K562 (cell line): ENCODE measurements around the gene HAO2. TPM values are rescaled to one million over a fixed set of nuclear protein-coding genes. Genes with fewer than 3 reads are reported as not detected.

ENCODE experiments used
- ATAC-seq: fragments of 200-7000 bp; cut with Tn5 transposase; 3 replicates; pipeline ENCODE4 v1.9.1; 2020; ENCODE audit warnings: moderate library complexity
- BruUV-seq: library from RNA; stranded (reverse); fragments of 400-500 nt; replicated peaks from 2 replicates; lab custom pipeline; 2021; lab: Mats Ljungman, UMichigan
- CTCF ChIA-PET: fragments of 300-600 bp; formaldehyde crosslinking; extraction: SDS; loops from one replicate; lab custom pipeline; 2021; ENCODE audit warnings: low intra/inter-chr PET ratio; lab: Yijun Ruan, JAX
- POLR2A ChIA-PET: fragments of 300-600, 350-650 bp; sonication (Branson Sonifier 250); formaldehyde crosslinking; extraction: SDS; loops from one replicate; lab custom pipeline; 2021; ENCODE audit warnings: antibody characterized with exemption, inconsistent platforms; lab: Yijun Ruan, JAX
- DNase-seq, 4 experiments: peaks; one replicate each; pipeline versions ENCODE4 v3.0.0 to v3.0.0-alpha.2; 2011 to 2018; ENCODE audit warnings: low spot score in 3 of 4, mixed read lengths in 3 of 4; ENCODE audit errors: extremely low read depth in 1 of 4
- FAIRE-seq: peaks from 2 replicates; lab custom pipeline; 2011; peaks lifted over from hg19 to GRCh38; lab: Jason Lieb, UNC
- H2AFZ ChIP-seq: 2 replicates; pipeline ENCODE4 v1.6.0; 2011; ENCODE audit warnings: low read depth, low read length, control low read depth, inconsistent platforms
- H3K27ac ChIP-seq: fragments of 200-600 bp; 3 replicates; pipeline ENCODE4 v1.8.0; 2011; ENCODE audit warnings: low read depth, mild to moderate bottlenecking, control low read depth, inconsistent platforms, low read length, moderate library complexity, mixed read lengths; ENCODE audit errors: extremely low read depth
- H3K27me3 ChIP-seq, 2 experiments: fragments of 300-600 bp in 1 of 2; 2 replicates in 1 of 2; 3 replicates in 1 of 2; pipeline versions ENCODE4 v1.6.0 to v1.8.0; 2011; ENCODE audit warnings: inconsistent platforms in 2 of 2, low read length in 2 of 2, mild to moderate bottlenecking in 1 of 2, mixed read lengths in 1 of 2, moderate library complexity in 1 of 2; ENCODE audit not compliant: control insufficient read depth in 2 of 2, insufficient read depth in 2 of 2
- H3K36me3 ChIP-seq: fragments of 300-600 bp; 3 replicates; pipeline ENCODE4 v1.8.0; 2011; ENCODE audit warnings: mild to moderate bottlenecking, low read length, inconsistent platforms; ENCODE audit not compliant: control insufficient read depth, insufficient read depth
- H3K4me1 ChIP-seq, 2 experiments: fragments of 200-600 bp in 1 of 2; replicated peaks in 1 of 2; 2 replicates in 1 of 2; 3 replicates in 1 of 2; pipeline versions ENCODE4 v1.5.1 to v1.8.0; 2011; ENCODE audit warnings: inconsistent platforms in 2 of 2, low read length in 2 of 2, mild to moderate bottlenecking in 1 of 2, mixed read lengths in 1 of 2, moderate library complexity in 1 of 2; ENCODE audit not compliant: control insufficient read depth in 2 of 2, insufficient read depth in 2 of 2
- H3K4me2 ChIP-seq: 2 replicates; pipeline ENCODE4 v1.6.1; 2011; ENCODE audit warnings: low read length, control low read depth, inconsistent platforms, mixed read lengths; ENCODE audit not compliant: insufficient read depth
- H3K4me3 ChIP-seq: fragments of 200-600 bp; sonication (generic), shearing (Covaris generic); 2 replicates; pipeline ENCODE4 v1.5.1; 2016; ENCODE audit warnings: control low read depth, inconsistent platforms
- H3K79me2 ChIP-seq: fragments of 200-600 bp; 3 replicates; pipeline ENCODE4 v1.8.0; 2011; ENCODE audit warnings: low read length, inconsistent platforms; ENCODE audit not compliant: control insufficient read depth, insufficient read depth
- H3K9ac ChIP-seq, 2 experiments: 2 replicates each; pipeline versions ENCODE4 v1.6.0 to v1.6.1; 2011; ENCODE audit warnings: low read depth in 2 of 2, low read length in 2 of 2, control low read depth in 1 of 2, inconsistent platforms in 1 of 2, mild to moderate bottlenecking in 1 of 2, mixed read lengths in 1 of 2; ENCODE audit not compliant: insufficient read depth in 1 of 2
- H3K9me1 ChIP-seq: one replicate; pipeline ENCODE4 v1.6.0; 2011; ENCODE audit warnings: inconsistent platforms, mild to moderate bottlenecking, low read length, moderate library complexity; ENCODE audit not compliant: control insufficient read depth, insufficient read depth
- H3K9me3 ChIP-seq: replicated peaks from 2 replicates; pipeline ENCODE4 v1.5.1; 2011; ENCODE audit warnings: low read depth, low read length, inconsistent platforms; ENCODE audit not compliant: control insufficient read depth, insufficient read depth
- H4K20me1 ChIP-seq: replicated peaks from 2 replicates; pipeline ENCODE4 v1.6.1; 2011; ENCODE audit warnings: low read length, inconsistent platforms, mixed read lengths; ENCODE audit not compliant: control insufficient read depth, insufficient read depth
- EZH2 ChIP-seq: IDR thresholded peaks from 2 replicates; pipeline ENCODE4 v1.6.1; 2012; ENCODE audit warnings: low read depth, mild to moderate bottlenecking, inconsistent platforms, low read length, borderline replicate concordance
- KDM4B ChIP-seq, 2 experiments: fragments of 450-650 bp in 1 of 2; sonication (generic) in 1 of 2; IDR thresholded peaks; 2 replicates each; pipeline ENCODE4 v1.6.1; 2016 to 2017; ENCODE audit warnings: borderline replicate concordance in 2 of 2, antibody characterized with exemption in 1 of 2, low read depth in 1 of 2, mild to moderate bottlenecking in 1 of 2
- MAZ ChIP-seq, 2 experiments: fragments of 450-650 bp in 1 of 2; sonication (generic) in 1 of 2; formaldehyde crosslinking; IDR thresholded peaks in 1 of 2; conservative IDR thresholded peaks in 1 of 2; 2 replicates each; pipeline versions ENCODE4 v1.4.0 to v1.5.0; 2020; ENCODE audit warnings: mild to moderate bottlenecking in 1 of 2, missing genetic modification reagents in 1 of 2
- MCM7 ChIP-seq, 2 experiments: fragments of 450-650 bp; IDR thresholded peaks; 2 replicates each; pipeline ENCODE4 v1.6.1; 2016 to 2018
- SIN3A ChIP-seq, 2 experiments: fragments of 150-350 bp in 1 of 2; IDR thresholded peaks; 2 replicates each; pipeline ENCODE4 v1.6.1; 2011 to 2016; ENCODE audit warnings: borderline replicate concordance in 2 of 2, low read depth in 2 of 2, low read length in 2 of 2, mild to moderate bottlenecking in 2 of 2, moderate library complexity in 2 of 2; ENCODE audit not compliant: control insufficient read depth in 1 of 2
- XRCC3 ChIP-seq: fragments of 450-650 bp; IDR thresholded peaks from 2 replicates; pipeline ENCODE4 v1.6.1; 2017; ENCODE audit warnings: mild to moderate bottlenecking, moderate library complexity
- ZNF197 ChIP-seq: fragments of 200-800 bp; sonication (Bioruptor generic); IDR thresholded peaks from 2 replicates; pipeline ENCODE4 v1.6.1; 2016; ENCODE audit warnings: low read depth, missing genetic modification characterization, missing compliant biosample characterization
- ZNF212 ChIP-seq: fragments of 450-650 bp; formaldehyde crosslinking; IDR thresholded peaks from 2 replicates; pipeline ENCODE4 v1.4.0; 2020; ENCODE audit warnings: mild to moderate bottlenecking
- ZNF282 ChIP-seq: sonication (generic); formaldehyde crosslinking; IDR thresholded peaks from 2 replicates; pipeline ENCODE4 v1.8.1; 2023; ENCODE audit warnings: missing genetic modification reagents
- ZNF507 ChIP-seq: conservative IDR thresholded peaks from 2 replicates; pipeline ENCODE4 v1.6.1; 2017; ENCODE audit warnings: missing genetic modification characterization, missing compliant biosample characterization
- WGBS: fragments of 100-300 bp; shearing (Covaris generic); methylation state at CpG from one replicate; pipeline ENCODE4 v1.1.6; 2016; ENCODE audit warnings: low coverage, mixed read lengths; ENCODE audit not compliant: insufficient coverage; ENCODE audit errors: missing lambda C conversion rate; 5-methylcytosine and 5-hydroxymethylcytosine counted together
- in situ Hi-C: fragments of 300-500 bp; cut with MboI; formaldehyde crosslinking; loops from 4 replicates; pipeline ENCODE4 v1.15.0; 2018; ENCODE audit warnings: inconsistent platforms, mixed read lengths
- intact Hi-C: fragments of 100-400 bp; cut with micrococcal nuclease; formaldehyde crosslinking; loops from 2 replicates; pipeline ENCODE4 v1.14.2; 2022
- polyA plus RNA-seq, 8 experiments: library from polyadenylated mRNA; depleted of rRNA in 4 of 8; stranded (reverse) in 5 of 8; unstranded in 3 of 8; fragments of >200 nt; fragmentation: Nextera tagmentation in 2 of 8; fragmentation: Illumina TruSeq in 1 of 8; extraction: Ambion mirVana in 2 of 8; extraction: Trizol in 1 of 8; gene quantifications; 2 replicates each; pipeline versions ENCODE4 v1.2.1 to v1.2.3, GENCODE V29; 2011 to 2014; ENCODE audit warnings: inconsistent platforms in 1 of 8, missing spikeins in 1 of 8
- total RNA-seq, 7 experiments: library from RNA; depleted of rRNA in 6 of 7; stranded (reverse); fragments of >200 nt in 6 of 7; fragmentation: Illumina TruSeq in 2 of 7; extraction: Trizol in 2 of 7; gene quantifications; 2 replicates each; pipeline versions ENCODE4 v1.2.1 to v1.2.3, GENCODE V29; 2011 to 2021; ENCODE audit warnings: low replicate concordance in 1 of 7
- TF ChIP-seq, protein P1 (sequence below): fragments of 450-650 bp; formaldehyde crosslinking; conservative IDR thresholded peaks from 2 replicates; pipeline ENCODE4 v1.4.0; 2022; ENCODE audit warnings: mild to moderate bottlenecking, missing genetic modification characterization
- TF ChIP-seq, protein P2 (sequence below): fragments of 450-650 bp; formaldehyde crosslinking; IDR thresholded peaks from 2 replicates; pipeline ENCODE4 v1.4.0; 2022; ENCODE audit warnings: missing genetic modification characterization
- TF ChIP-seq, protein P3 (sequence below): sonication (generic); formaldehyde crosslinking; IDR thresholded peaks from 2 replicates; pipeline ENCODE4 v1.8.1; 2022; ENCODE audit warnings: missing genetic modification reagents

The HAO2 gene
- total and polyA plus RNA-seq, 9 of the 15 experiments (the other 6 are each of a cell fraction or from before 2014, with no cell fraction given) = not detected

DNA sequence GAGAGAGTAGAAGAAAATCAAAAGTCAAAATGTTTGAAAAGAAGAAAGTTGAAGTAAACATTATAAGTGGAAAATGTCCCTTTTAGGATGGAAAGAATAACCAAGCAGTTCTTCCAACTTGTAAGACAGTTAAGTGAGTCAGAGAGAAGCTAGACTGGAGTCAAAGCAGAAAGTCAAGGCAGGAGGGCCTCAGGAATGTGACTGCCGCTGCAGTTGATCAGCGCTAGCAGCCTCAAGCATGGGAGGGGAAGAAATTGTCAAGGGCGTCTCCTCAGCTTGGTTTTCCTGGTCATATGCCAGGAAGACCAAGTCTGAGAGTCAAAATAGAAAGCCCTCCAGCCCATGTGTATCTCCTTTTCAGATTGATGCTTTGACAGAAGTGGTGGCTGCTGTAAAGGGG is 23.2 kb downstream of the HAO2 start:
- intact Hi-C loops = no loop called here

DNA sequence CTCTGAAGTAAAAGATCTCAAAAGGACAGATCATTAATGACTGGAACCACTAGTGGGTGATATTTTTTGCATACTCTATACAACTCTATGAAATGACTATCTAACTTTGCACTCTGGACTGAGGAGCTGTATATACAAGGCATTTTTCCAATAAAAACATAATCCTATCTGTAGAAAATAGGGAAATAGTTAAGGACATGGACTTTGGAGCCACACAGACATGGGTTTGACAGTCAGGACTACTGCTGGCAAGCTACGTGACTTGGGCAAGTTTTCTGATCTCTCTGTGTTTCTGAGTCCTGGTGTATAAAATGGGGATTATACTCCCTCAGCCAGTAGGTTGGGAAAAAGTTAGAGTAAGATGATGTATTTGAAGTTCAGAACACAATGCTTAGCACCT is 25.5 kb downstream of the HAO2 start:
- CTCF ChIA-PET = no interaction called here
- no peak overlapping the region for H3K4me2 ChIP-seq
- TF ChIP-seq ZNF507 (tag) = no peak
- TF ChIP-seq, protein P1, sequence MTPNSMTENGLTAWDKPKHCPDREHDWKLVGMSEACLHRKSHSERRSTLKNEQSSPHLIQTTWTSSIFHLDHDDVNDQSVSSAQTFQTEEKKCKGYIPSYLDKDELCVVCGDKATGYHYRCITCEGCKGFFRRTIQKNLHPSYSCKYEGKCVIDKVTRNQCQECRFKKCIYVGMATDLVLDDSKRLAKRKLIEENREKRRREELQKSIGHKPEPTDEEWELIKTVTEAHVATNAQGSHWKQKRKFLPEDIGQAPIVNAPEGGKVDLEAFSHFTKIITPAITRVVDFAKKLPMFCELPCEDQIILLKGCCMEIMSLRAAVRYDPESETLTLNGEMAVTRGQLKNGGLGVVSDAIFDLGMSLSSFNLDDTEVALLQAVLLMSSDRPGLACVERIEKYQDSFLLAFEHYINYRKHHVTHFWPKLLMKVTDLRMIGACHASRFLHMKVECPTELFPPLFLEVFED = no peak
- TF ChIP-seq MAZ (CRISPR knock-in tag; conservative IDR thresholded peaks at IDR 0.05 in 1 of 2, IDR thresholded peaks at IDR 0.05 in 1 of 2) = no peak
- no peak for TF ChIP-seq KDM4B (IDR thresholded peaks at IDR 0.05; ENCODE audit: borderline replicate concordance in 2 of 2, low read depth in 1 of 2)
- TF ChIP-seq, protein P2, sequence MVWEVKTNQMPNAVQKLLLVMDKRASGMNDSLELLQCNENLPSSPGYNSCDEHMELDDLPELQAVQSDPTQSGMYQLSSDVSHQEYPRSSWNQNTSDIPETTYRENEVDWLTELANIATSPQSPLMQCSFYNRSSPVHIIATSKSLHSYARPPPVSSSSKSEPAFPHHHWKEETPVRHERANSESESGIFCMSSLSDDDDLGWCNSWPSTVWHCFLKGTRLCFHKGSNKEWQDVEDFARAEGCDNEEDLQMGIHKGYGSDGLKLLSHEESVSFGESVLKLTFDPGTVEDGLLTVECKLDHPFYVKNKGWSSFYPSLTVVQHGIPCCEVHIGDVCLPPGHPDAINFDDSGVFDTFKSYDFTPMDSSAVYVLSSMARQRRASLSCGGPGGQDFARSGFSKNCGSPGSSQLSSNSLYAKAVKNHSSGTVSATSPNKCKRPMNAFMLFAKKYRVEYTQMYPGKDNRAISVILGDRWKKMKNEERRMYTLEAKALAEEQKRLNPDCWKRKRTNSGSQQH = no peak
- TF ChIP-seq SIN3A (IDR thresholded peaks at IDR 0.05; ENCODE audit: borderline replicate concordance in 2 of 2, control insufficient read depth in 1 of 2, low read depth in 2 of 2, low read length in 2 of 2) = no peak
- TF ChIP-seq ZNF197 (CRISPR knock-in tag) = no peak
- TF ChIP-seq MCM7 (IDR thresholded peaks at IDR 0.05) = no peak
- TF ChIP-seq ZNF212 (CRISPR knock-in tag) = no peak

More for the DNA sequence above, 23.2 kb downstream of the HAO2 start:
- BruUV-seq = no TSS peak
- in situ Hi-C loops = no loop called here
- Histone ChIP-seq H3K9me3 (no peaks in the 10 kb centered on the region), H3K9ac (no peak overlapping the region), H3K4me1 (no peaks in the 10 kb centered on the region), H4K20me1 (no peaks in the 10 kb centered on the region), H3K27ac (no peak overlapping the region), H3K4me2 (no peak overlapping the region), H3K9me1 (no peaks in the 10 kb centered on the region), H3K4me3 (no peak overlapping the region), H2AFZ (no peak overlapping the region), H3K36me3 (no peaks in the 10 kb centered on the region), H3K27me3 (peaks cover 3 to 6% of the 10 kb centered on the region in 2 experiments; a peak in 2 of 5 replicates), H3K79me2 (no peaks in the 10 kb centered on the region)
- WGBS = 7% methylated on average over 3 of the region's 3 CpGs
- POLR2A ChIA-PET = no interaction called here
- FAIRE-seq (no peak), ATAC-seq (no peak), DNase-seq (no peak)
- CTCF ChIA-PET = no interaction called here
- TF ChIP-seq, protein P3, sequence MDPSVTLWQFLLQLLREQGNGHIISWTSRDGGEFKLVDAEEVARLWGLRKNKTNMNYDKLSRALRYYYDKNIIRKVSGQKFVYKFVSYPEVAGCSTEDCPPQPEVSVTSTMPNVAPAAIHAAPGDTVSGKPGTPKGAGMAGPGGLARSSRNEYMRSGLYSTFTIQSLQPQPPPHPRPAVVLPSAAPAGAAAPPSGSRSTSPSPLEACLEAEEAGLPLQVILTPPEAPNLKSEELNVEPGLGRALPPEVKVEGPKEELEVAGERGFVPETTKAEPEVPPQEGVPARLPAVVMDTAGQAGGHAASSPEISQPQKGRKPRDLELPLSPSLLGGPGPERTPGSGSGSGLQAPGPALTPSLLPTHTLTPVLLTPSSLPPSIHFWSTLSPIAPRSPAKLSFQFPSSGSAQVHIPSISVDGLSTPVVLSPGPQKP (CRISPR knock-in tag) = no peak
- TF ChIP-seq ZNF282 (CRISPR knock-in tag) (no peak), EZH2 (no peak), XRCC3 (no peak)

More for the DNA sequence above, 25.5 kb downstream of the HAO2 start:
- no peak for FAIRE-seq
- Histone ChIP-seq H3K9me1 (no peaks in the 10 kb centered on the region), H3K4me3 (no peak overlapping the region), H3K27ac (no peak overlapping the region), H3K4me1 (no peaks in the 10 kb centered on the region; a peak in 1 of 5 replicates), H3K36me3 (no peaks in the 10 kb centered on the region), H3K9ac (no peak overlapping the region), H3K79me2 (no peaks in the 10 kb centered on the region), H3K9me3 (no peaks in the 10 kb centered on the region), H2AFZ (no peak overlapping the region), H4K20me1 (no peaks in the 10 kb centered on the region), H3K27me3 (peaks cover 3 to 6% of the 10 kb centered on the region in 2 experiments; a peak in 2 of 5 replicates)
- DNase-seq = no peak
- in situ Hi-C loops (no loop called here), intact Hi-C loops (no loop called here)
- ATAC-seq = no peak
- no TSS peak for BruUV-seq
- WGBS = 0% methylated on average over 1 of the region's 1 CpG
- POLR2A ChIA-PET = no interaction called here
